ENCODE results near the gene PGAP6.

- TF ChIP-seq CTCF (IDR thresholded peaks at IDR 0.05 in 8 of 11, conservative IDR thresholded peaks at IDR 0.05 in 3 of 11), result no peak
- TF ChIP-seq POLR2A (IDR thresholded peaks at IDR 0.05), result no peak
- peak; percentile 78 to 80 (median 79) for TF ChIP-seq POLR2AphosphoS5 (IDR thresholded peaks at IDR 0.05)
Observed at GRCh38 chr16:381789-382717, at the start of gene PGAP6.
